ENCODE data around the gene NOS3. TPM values are rescaled to one million over a fixed set of nuclear protein-coding genes. Genes with fewer than 3 reads are reported as not detected.

Gene NOS3
- total and polyA plus RNA-seq, 10 donors, result 11.9 to 455 (median 164) TPM

DNA sequence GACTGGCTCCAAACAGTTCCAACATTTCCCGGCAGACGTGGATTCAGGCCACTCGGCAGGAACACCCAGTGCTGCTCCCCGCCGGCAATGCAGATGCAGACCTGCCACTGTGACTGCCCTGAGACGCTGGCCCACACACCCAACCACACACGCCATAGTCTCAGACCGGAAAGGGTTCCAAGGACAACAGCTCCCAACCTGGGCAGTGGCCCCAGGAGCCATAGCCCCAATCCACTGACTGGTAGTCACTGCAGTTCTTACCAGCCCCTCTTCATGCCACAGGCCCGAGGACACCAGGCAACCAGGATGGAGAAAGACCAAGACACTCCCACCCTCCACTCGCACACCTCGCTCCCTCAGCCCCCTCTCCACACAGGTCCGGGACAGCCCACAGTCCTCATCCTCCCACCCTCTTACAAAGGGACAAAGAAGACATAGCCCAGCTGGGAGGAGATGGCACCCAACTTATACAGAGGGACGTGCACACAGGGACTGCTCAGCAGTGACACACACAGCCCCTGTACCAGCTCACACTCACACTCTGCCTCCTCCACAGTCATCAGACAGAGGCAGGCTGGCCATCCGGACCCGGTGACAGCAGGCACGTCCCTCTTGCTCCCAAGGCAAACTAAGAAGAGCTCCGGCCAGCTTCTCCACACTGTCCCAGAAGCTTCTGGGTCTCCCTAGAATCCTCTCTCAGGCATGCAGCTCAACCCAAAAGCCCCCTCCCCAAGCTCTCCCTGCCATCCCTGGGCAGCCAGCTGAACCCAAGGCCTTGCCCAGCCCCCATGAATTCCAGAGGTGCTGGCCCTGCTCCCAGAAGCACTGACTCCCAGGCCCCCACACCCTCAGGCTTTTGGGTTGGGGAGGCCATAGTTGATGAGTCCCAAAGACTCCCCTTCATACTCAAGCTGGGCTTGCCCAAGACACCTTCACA lies 37.5 kb upstream of the NOS3 start:
- intact Hi-C loops (cut with DNase I; ENCODE audit: low total_unique reads), result no loop called here
- WGBS, 5 donors, result 86 to 90% (median 89%) methylated on average over 16 to 17 of the region's 17 CpGs
- H3K36me3 ChIP-seq, result no peaks in the 10 kb centered on the region
- H3K9me3 ChIP-seq, result no peaks in the 10 kb centered on the region
- peak; percentile 63 for DNase-seq
- peaks cover 0 to 29% (median 4%) of the 10 kb centered on the region in 6 donors for H3K4me1 ChIP-seq
- no peak for TF ChIP-seq POLR2AphosphoS5 (IDR thresholded peaks at IDR 0.05)
- no peak for TF ChIP-seq POLR2A (IDR thresholded peaks at IDR 0.05)
- TF ChIP-seq, protein P1, sequence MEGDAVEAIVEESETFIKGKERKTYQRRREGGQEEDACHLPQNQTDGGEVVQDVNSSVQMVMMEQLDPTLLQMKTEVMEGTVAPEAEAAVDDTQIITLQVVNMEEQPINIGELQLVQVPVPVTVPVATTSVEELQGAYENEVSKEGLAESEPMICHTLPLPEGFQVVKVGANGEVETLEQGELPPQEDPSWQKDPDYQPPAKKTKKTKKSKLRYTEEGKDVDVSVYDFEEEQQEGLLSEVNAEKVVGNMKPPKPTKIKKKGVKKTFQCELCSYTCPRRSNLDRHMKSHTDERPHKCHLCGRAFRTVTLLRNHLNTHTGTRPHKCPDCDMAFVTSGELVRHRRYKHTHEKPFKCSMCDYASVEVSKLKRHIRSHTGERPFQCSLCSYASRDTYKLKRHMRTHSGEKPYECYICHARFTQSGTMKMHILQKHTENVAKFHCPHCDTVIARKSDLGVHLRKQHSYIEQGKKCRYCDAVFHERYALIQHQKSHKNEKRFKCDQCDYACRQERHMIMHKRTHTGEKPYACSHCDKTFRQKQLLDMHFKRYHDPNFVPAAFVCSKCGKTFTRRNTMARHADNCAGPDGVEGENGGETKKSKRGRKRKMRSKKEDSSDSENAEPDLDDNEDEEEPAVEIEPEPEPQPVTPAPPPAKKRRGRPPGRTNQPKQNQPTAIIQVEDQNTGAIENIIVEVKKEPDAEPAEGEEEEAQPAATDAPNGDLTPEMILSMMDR (IDR thresholded peaks at IDR 0.05 in 8 of 11, conservative IDR thresholded peaks at IDR 0.05 in 3 of 11), result no peak
- peaks cover 0 to 55% (median 23%) of the 10 kb centered on the region in 7 donors for H3K27me3 ChIP-seq (replicated peaks in 1 of 7)
- no peak overlapping the region for H3K27ac ChIP-seq
- no peak overlapping the region for H3K4me3 ChIP-seq

DNA sequence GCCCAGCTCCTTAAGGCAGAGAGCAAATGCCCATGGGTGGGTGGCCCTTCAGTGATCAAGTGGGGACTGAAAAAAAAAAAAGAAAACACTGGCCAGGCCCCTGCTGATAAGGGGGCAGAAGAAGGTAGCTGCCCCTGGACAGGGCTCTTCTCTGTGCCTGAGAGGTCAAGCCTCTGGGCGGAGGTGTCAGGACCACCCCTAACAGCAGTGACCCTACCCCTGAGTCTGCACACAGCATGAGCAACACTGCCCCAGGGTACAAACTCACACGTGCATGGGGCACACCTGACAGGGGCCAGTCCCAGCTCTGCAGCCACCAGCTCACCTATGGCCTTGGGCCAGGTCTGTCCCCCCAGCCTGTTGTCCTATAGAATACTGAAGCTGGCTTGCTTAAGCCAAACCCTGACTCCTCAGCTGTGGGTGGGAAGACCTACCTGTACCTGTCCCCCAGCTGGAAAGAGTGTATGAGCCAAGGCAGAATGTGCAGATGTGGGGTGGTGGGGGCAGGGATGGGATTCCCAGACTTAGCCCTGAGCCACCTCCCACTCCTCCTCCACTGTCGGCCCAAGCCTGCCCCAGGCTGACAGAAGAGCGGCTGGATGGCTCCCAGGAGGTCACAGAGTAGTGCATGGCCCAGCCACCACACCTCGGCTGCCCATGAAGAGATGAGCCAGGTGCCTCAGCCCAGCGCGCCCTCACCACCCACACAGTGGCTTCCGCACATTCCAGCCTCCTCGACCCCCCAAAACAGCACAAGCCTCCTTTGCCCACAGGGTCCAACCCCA lies 36.4 kb upstream of the NOS3 start:
- DNase-seq, result no peak

DNA sequence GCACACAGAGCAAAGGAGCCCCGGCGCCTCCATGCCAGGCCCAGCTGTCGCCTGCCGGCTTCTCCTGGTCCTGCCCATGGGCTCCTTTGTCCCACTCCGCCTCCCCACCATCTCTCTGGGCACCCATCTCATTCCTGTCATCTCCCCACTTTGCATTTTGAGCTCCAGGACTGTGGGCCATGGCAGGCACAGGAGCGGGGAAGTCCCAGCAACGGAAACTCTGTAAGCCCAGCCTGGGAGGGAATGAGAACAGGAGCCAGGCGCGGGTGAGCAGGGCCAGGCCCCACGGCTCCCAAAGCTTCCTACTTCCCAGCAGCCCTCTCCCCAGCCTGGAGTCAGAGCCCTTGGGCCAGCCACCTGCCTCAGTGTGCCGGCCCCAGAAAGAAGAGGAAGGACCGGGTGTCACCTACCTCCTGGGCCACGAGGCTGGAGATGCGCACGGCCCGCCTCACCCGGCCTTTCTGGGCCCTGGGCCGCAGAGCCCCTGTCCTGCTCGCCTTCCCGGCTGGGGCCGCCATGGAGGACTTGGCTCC lies 35.8 kb upstream of the NOS3 start:
- Histone ChIP-seq H3K9me3 (no peaks in the 10 kb centered on the region), H3K27me3 (replicated peaks in 1 of 7) (peaks cover 0 to 71% (median 32%) of the 10 kb centered on the region in 7 donors), H3K27ac (peak overlapping the region in 2 of 8 donors; percentile 11 to 37), H3K4me1 (peaks cover 0 to 29% (median 4%) of the 10 kb centered on the region in 6 donors), H3K4me3 (peak overlapping the region in 1 of 8 donors; percentile 25), H3K36me3 (no peaks in the 10 kb centered on the region)
- TF ChIP-seq POLR2A (IDR thresholded peaks at IDR 0.05), result no peak
- TF ChIP-seq, protein P1 (IDR thresholded peaks at IDR 0.05 in 8 of 11, conservative IDR thresholded peaks at IDR 0.05 in 3 of 11), result no peak
- no peak for TF ChIP-seq POLR2AphosphoS5 (IDR thresholded peaks at IDR 0.05)
- WGBS, 5 donors, result 65 to 87% (median 75%) methylated on average over 9 to 21 of the region's 21 CpGs
- no peak for DNase-seq
- intact Hi-C loops (cut with DNase I; ENCODE audit: low total_unique reads), result no loop called here

More for the DNA sequence above, 36.4 kb upstream of the NOS3 start:
- H3K36me3 ChIP-seq, result no peaks in the 10 kb centered on the region
- peaks cover 0 to 29% (median 4%) of the 10 kb centered on the region in 6 donors for H3K4me1 ChIP-seq
- TF ChIP-seq POLR2A (IDR thresholded peaks at IDR 0.05) (no peak), POLR2AphosphoS5 (IDR thresholded peaks at IDR 0.05) (no peak)
- TF ChIP-seq, protein P1 (IDR thresholded peaks at IDR 0.05 in 8 of 11, conservative IDR thresholded peaks at IDR 0.05 in 3 of 11), result no peak
- H3K9me3 ChIP-seq, result no peaks in the 10 kb centered on the region
- H3K27me3 ChIP-seq (replicated peaks in 1 of 7), result peaks cover 0 to 64% (median 32%) of the 10 kb centered on the region in 7 donors
- H3K4me3 ChIP-seq, result no peak overlapping the region
- H3K27ac ChIP-seq, result no peak overlapping the region
- intact Hi-C loops (cut with DNase I; ENCODE audit: low total_unique reads), result no loop called here
- WGBS, 5 donors, result 84 to 93% (median 87%) methylated on average over 7 to 9 of the region's 9 CpGs

Measured in spleen (tissue), 11 donors.